Stimulated activated CD8-positive, alpha-beta memory T cell treated with anti-CD3 and anti-CD28 coated beads, Interleukin-15, amount 100 ng/mL, for 4 hours (primary cell): Measurements from ENCODE around the gene F8.
"Not testable (repeated sequence)": the region's sequence is repeated elsewhere in the genome, so short reads cannot be mapped to it uniquely, and the experiment has no call there.

Experiments used
- DNase-seq, 2 donors: peaks; one replicate each; pipeline ENCODE4 v3.0.0-alpha.2; 2020; ENCODE audit warnings: low read depth in 2 of 2

F8 gene

GRCh38 chrX:155031657-155032056 is 9.1 kb upstream of the F8 start:
- DNase-seq: no peak

GRCh38 chrX:155028877-155029291 is 6.4 kb upstream of the F8 start:
- DNase-seq: no peak

- DNase-seq: no peak
Measured at GRCh38 chrX:155028129-155028528, 5.6 kb upstream of the F8 start.

- no peak for DNase-seq
Measured at GRCh38 chrX:155027509-155028066, 5.1 kb upstream of the F8 start.

GRCh38 chrX:155026727-155027508 is 4.4 kb upstream of the F8 start, which contains the start of gene FUNDC2:
TSS of gene FUNDC2 (plus strand) at chrX:155026844. CDS start at chrX:155026939, 95 bp downstream.
- peak; percentile 88 to 92 for DNase-seq

GRCh38 chrX:155026420-155026726 is 3.9 kb upstream of the F8 start:
- no peak for DNase-seq

GRCh38 chrX:155023907-155024833 is 1.6 kb upstream of the F8 start:
- no peak for DNase-seq

GRCh38 chrX:155020591-155020990 is 1.9 kb downstream of the F8 start:
- DNase-seq: no peak

GRCh38 chrX:155009994-155010472 is 12.5 kb downstream of the F8 start:
- no peak for DNase-seq

- DNase-seq: not testable (repeated sequence)
Measured at GRCh38 chrX:155008578-155008977, 13.9 kb downstream of the F8 start.

- DNase-seq: not testable (repeated sequence)
Measured at GRCh38 chrX:155006913-155007671, 15.4 kb downstream of the F8 start.

GRCh38 chrX:155006379-155006778 is 16.1 kb downstream of the F8 start:
- not testable (repeated sequence) for DNase-seq

- no peak for DNase-seq
Measured at GRCh38 chrX:155005190-155005589, 17.3 kb downstream of the F8 start.

GRCh38 chrX:155001873-155002272 is 20.6 kb downstream of the F8 start:
- DNase-seq: no peak

- DNase-seq: no peak
Measured at GRCh38 chrX:155000841-155001240, 21.7 kb downstream of the F8 start.

- DNase-seq: no peak
Measured at GRCh38 chrX:154998204-154998880, 24.2 kb downstream of the F8 start.

GRCh38 chrX:154991476-154991875 is 31.0 kb downstream of the F8 start:
- no peak for DNase-seq

- no peak for DNase-seq
Measured at GRCh38 chrX:154991039-154991438, 31.5 kb downstream of the F8 start.

- DNase-seq: no peak
Measured at GRCh38 chrX:154990496-154990895, 32.0 kb downstream of the F8 start.

GRCh38 chrX:154988719-154989118 is 33.8 kb downstream of the F8 start:
- no peak for DNase-seq

- no peak for DNase-seq
Measured at GRCh38 chrX:154987940-154988339, 34.6 kb downstream of the F8 start.
